ENCODE measurements around the gene SLC51B.

DNA sequence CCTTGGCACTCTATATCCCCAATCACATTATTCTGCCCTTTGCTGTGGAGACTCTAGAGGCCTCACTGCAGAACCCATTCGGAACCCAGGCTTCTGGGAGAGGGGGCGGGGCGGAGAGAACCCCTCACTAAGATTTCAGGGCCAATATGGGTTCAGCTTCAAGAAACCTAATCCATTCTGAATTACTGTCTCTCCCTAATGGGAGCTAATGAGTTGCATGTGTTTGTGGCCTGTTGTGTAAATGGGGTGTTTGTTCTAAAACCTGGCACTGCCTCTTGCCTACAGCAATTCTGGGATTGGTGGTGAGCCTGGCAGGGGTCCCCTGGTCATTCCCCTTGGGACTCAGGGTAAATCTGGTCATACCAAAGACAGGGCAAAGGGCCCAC is 23.2 kb downstream of the SLC51B start:
- TF ChIP-seq, protein P1, sequence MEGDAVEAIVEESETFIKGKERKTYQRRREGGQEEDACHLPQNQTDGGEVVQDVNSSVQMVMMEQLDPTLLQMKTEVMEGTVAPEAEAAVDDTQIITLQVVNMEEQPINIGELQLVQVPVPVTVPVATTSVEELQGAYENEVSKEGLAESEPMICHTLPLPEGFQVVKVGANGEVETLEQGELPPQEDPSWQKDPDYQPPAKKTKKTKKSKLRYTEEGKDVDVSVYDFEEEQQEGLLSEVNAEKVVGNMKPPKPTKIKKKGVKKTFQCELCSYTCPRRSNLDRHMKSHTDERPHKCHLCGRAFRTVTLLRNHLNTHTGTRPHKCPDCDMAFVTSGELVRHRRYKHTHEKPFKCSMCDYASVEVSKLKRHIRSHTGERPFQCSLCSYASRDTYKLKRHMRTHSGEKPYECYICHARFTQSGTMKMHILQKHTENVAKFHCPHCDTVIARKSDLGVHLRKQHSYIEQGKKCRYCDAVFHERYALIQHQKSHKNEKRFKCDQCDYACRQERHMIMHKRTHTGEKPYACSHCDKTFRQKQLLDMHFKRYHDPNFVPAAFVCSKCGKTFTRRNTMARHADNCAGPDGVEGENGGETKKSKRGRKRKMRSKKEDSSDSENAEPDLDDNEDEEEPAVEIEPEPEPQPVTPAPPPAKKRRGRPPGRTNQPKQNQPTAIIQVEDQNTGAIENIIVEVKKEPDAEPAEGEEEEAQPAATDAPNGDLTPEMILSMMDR (IDR thresholded peaks at IDR 0.05; ENCODE audit: borderline replicate concordance, extremely low read depth, low read length, poor library complexity, severe bottlenecking) = no peak
- no peak for TF ChIP-seq EZH2 (IDR thresholded peaks at IDR 0.05; ENCODE audit: borderline replicate concordance, low read depth, low read length, severe bottlenecking)
